Cerebellar cortex (tissue), 1 donor: ENCODE measurements around the gene LIPE.
A peak's percentile ranks its signal among the peaks of the same experiment; 100 is the strongest.

Source experiments
- DNase-seq: peaks from one replicate; pipeline ENCODE4 v3.0.0-alpha.2; 2015; ENCODE audit warnings: low spot score

The LIPE gene

DNA sequence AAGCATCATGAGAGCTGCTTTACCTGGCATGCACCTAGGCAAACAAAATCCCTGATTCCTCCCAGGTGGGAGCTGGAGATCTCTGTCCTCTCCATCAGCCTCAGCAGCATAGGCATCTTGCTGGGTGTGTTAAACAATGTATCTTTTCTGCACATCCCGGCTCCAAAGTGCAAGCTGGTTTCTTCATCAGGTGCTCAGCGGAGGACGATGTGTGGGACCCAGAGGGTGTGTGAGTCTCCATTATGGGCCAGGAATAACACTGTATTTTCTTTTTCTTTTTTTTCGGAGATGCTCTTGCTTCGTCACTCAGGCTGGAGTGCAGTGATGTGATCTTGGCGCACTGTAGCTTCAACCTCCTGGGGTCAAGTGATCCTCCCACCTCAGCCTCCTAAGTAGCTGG, 47.0 kb downstream of the LIPE start:
- DNase-seq = no peak

DNA sequence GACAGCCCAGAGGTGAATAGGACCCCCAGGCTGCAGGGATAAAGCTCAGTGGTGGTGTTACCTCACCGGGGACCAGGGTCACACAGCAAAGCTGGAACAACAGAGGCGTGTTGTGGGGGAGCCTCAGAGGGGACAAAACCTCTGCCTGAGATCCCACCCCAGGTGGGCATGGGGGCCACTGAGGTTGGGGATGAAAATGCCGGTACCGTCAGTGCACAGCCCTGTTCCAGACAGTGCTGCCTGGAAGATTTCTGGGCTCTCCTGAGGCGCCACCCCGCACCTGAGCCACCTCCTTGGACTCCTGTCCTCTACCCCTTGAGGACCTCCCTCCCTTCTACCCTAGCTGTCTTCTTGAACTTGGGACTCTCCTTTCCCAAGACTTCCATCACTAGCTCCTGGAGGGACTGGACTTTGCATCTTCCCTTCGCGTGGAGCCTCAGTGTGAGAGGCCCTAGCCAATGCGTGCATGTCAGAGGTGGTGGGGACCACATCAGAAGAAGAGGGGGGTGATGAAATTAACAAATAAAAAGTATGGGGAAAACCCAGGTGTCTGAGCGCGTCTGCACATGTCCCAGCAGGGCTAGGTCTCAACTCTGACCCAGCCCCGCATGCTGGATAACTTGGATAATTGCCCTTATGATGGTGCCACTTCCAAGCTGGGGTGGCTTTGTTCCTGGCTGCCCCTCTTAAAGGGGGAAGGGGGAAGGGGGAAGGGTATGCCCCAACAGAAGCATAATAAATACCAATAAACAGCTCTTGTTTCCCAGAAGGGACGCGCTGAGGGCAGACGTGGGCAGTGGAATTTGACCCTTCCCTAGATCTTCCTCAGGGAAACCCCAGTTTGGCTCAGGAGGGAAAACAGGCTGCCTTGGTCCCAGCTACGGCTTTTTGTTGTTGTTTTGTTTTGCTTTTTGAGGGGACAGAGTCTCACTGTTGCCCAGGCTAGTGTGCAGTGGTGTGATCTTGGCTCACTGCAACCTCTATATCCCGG, 48.7 kb downstream of the LIPE start:
- DNase-seq = no peak

DNA sequence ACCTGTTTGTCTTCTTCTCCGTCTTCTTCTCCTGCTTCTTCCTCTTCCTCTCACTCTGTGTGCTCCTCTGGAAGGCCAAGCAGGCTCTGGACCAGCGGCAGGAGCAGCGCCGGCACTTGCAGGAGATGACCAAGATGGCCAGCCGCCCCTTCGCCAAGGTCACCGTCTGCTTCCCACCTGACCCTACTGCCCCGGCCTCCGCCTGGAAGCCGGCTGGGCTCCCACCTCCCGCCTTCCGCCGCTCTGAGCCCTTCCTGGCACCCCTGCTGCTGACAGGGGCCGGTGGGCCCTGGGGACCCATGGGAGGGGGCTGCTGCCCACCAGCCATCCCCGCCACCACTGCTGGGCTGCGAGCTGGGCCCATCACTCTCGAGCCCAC, 51.0 kb downstream of the LIPE start:
- DNase-seq = no peak

DNA sequence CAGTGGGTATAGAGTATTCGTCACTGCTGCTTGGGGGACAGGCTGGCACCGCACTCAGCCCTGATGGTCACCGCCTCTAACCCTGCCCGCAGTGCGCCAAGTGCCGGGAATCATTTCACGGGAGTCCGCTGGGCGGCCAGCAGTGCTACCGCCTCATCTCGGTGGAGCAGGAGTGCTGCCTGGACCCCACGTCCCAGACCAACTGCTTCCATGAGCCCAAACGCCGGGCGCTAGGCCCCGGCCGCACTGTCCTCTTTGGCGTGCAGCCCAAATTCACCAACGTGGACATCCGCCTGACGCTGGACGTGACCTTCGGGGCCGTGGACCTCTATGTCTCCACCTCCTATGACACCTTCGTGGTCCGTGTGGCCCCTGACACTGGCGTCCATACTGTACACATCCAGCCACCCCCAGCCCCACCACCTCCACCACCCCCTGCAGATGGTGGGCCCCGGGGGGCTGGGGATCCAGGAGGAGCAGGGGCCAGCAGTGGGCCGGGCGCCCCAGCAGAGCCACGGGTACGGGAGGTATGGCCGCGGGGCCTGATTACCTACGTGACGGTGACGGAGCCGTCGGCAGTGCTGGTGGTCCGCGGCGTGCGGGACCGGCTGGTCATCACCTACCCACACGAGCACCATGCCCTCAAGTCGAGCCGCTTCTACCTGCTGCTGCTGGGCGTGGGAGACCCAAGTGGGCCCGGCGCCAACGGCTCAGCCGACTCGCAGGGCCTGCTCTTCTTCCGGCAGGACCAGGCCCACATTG, 51.6 kb downstream of the LIPE start:
- no peak for DNase-seq

DNA sequence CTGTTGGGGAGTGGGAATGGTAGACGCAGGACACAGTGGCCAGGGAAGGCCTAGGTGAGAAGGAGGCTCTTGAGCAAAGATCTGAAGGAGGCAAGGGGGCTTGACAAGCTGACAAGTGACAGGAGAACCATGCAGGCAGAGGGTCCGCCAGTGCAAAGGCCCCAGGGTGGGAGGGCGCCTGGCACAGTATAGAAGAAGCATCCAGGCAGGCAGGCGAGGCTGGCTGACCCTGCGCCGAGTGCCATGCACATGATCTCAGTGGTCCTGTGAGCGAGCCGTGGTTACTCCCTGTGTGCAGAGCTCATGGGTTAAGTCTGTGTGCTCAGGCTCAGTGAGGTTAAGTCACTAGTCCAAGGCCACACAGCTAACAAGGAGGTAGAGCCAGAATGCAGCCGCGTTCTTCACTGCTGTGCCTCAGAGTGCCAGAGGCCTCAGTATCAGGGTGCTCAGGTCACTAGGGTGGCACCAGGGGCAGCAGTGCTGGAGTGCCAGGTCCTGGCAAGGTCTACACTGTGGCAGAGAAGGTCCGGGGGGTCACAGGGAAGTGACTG, 52.3 kb downstream of the LIPE start:
- DNase-seq = no peak

DNA sequence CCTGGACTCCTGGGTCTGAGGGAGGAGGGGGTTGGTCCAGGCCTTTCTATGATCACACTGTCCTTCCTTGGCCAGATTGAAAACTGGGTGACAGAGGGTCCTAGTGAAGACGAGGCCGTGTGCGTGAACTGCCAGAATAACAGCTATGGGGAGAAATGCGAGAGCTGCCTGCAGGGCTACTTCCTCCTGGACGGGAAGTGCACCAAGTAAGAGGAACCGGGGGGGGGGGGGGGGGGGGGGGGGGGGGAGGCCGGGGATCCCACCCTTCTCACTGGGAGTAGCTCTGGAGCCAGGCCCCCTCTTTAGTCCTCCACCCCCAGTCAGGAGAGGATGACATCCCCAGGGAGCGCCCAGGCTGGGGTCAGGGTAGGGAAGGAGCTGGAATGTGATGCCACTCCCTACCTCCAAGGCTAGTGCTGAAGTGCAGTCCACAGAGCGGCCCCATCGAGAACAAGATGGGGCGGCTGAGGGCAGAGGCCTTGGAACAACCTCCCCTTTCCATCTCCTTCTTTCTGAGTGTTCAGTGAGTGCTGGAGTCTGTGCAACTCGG, 56.5 kb downstream of the LIPE start:
- DNase-seq = no peak

DNA sequence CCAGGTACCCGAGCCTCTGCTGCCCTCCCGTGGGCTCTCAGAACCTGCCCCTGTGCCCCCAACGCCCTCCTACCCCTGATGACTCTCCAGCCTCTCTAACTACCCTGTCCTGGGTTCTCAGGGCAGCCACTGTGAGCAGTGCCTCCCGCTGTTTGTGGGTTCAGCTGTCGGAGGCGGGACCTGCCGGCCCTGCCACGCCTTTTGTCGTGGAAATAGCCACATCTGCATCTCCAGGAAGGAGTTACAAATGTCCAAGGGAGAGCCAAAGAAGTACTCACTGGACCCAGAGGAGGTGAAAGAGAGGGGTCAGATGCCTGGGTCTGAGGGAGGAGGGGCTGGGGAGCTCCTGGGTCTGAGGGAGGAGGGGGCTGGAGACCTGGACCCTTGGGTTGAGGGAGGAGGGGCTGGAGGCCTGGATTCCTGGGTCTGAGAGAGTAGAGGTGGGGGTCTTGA, 57.1 kb downstream of the LIPE start:
- DNase-seq = no peak

DNA sequence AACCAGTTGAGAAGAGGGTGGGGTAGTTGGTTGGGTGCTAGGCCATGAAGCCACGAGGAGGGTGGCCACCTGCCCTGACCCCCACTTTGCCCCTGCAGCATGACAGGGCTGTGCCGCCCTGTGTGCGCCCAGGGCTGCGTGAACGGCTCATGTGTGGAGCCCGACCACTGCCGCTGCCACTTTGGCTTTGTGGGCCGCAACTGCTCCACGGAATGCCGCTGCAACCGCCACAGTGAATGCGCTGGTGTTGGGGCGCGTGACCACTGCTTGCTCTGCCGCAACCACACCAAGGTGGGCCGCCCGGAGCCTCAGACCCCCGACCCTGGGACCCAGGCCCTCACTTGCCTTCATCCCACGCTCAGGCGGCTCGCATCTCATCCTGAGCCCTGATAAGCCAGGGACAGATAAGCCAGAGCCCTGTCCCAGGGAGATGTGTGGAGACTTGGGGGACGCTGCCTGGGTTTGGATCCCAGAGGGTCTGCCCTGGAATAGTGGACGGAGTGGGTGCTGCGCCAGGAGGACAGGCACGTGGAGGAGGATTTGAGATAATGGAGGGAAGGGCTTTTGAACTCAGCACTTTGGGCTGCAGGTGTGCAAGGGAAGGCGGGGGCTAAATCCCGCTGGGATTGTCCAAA, 57.6 kb downstream of the LIPE start:
- no peak for DNase-seq

DNA sequence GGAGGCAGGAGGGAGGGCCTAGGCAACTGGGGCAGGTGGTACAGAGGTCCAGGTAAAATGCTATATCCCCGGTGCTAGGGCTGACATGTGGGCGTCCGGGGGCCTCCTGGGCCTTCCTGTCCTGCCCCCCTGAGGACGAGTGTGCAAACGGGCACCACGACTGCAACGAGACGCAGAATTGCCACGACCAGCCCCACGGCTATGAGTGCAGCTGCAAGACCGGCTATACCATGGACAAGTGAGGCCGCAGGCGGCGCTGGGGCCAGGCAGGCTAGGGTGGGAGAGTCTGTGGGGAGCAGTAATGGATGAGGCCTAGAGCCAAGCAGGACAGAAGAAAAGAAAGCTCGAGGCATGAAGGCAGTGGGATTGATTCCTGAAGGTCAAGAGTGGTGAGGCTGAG, 58.4 kb downstream of the LIPE start:
- no peak for DNase-seq

DNA sequence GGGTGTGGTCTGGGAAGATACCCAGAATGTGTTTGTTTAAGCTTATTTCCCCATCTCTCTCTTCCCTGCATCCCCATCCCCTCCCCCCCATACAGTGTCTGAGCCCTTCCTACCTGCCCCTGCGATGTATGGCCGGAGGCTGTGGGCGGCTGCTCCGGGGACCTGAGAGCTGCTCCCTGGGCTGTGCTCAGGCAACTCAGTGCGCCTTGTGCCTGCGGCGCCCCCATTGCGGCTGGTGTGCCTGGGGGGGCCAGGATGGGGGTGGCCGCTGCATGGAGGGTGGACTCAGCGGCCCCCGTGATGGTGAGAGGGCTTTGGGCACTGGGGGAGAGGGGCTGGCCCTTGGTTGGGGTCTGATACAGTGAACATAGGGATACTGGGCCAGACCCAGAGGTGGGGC, 58.8 kb downstream of the LIPE start:
- DNase-seq = no peak

DNA sequence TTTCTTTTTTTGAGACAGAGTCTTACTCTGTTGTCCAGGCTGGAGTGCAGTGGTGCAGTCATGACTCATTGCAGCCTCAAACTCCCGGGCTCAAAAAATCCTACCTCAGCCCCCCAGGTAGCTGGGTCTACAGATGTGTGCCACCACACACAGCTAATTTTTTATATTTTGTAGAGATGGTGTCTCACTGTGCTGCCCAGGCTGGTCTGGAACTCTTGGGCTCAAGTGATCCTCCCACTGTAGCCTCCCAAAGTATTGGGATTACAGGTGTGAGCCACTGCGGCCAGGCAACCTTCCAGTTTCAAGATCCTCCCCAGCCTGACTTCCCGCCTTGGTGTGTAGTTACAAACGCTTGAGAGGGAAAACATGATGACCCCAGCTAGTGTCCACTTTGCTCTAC, 59.3 kb downstream of the LIPE start:
- DNase-seq = no peak

DNA sequence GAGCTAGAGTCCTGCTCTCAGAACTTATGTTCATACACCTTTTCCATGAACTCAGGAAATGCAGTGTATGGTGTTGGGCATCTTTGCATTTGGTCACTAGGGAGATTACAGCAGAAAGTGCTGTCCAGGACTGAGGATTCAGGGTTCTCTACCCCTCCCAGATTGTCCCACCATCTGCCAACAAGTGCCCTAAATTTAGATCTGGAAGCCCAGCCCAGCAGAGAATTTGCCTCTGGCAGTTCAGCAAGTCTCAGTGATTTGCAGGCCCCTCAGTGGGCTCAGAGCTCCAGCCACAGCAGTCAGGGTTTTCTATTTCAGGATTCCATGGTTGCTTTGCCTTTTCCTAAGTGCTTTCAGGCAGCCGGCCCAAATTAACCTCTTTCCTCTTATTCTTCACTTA, 60.5 kb downstream of the LIPE start:
- peak; percentile 91 for DNase-seq

DNA sequence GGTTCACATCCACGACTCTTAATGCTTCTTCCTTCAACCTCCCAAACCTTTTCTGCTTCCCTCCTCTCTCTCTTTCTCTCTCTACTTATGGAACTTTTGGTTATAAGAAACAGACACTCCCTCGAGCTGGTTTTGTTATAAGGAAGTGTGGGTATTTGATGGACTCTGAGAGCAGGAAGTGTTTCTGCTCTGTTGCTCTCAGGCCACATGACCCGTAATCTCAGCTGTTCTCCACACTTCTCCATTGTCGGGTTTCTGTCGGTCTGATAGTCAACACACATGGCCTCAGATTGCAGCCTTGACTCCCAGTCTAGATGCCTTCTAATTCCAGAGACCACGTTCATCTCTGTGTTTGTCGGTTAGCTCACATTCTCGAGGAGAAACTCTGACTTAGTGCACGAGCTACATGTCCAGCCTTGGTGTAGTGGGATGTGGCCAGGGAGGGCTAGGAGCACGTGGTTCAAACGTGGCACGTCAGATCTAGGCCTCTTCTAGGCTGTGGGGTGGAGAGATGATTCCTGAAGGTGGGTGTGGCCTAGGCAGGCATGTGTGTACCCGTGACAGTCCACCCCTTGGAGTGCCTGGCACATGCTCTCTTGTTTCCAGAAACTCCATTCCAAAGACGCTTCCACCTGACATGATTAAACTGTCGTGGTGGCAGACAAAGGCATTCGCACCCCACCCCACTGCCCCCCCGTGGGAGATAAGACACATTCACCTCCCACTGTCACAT, 63.4 kb downstream of the LIPE start:
- no peak for DNase-seq

DNA sequence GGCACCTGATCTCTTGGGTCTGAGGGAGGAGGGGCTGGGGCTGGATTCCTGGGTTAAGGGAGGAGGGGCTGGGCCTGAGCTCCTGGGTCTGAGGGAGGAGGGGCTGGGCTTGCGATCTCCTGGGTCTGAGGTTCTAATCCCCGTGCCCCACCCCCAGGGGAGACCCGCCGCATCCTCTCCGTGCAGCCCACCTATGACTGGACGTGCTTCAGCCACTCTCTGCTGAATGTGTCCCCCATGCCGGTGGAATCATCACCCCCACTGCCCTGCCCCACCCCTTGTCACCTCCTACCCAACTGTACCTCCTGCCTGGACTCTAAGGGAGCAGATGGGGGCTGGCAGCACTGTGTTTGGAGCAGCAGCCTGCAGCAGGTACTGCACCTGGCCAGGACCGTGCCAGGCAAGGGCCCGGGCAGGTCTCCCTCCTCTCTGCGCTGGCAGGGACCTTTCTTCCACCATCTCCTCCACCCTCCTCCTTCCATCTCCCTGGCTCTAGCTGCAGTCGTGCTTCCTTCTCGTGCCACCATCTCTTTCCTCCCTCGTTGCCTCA, 64.2 kb downstream of the LIPE start:
- DNase-seq = no peak

DNA sequence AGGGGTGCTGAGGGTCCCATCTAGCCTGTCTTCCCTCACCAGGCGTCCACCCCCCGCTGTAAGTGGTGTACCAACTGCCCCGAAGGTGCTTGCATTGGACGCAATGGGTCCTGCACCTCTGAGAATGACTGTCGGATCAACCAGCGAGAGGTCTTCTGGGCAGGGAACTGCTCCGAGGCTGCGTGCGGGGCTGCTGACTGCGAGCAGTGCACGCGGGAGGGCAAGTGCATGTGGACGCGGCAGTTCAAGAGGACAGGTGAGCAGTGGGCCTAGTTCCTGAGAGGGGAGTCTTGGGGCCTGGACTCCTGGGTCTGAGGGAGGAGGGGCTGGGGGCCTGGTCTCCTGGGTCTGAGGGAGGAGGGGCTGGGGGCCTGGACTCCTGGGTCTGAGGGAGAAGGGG, 64.8 kb downstream of the LIPE start:
- no peak for DNase-seq

DNA sequence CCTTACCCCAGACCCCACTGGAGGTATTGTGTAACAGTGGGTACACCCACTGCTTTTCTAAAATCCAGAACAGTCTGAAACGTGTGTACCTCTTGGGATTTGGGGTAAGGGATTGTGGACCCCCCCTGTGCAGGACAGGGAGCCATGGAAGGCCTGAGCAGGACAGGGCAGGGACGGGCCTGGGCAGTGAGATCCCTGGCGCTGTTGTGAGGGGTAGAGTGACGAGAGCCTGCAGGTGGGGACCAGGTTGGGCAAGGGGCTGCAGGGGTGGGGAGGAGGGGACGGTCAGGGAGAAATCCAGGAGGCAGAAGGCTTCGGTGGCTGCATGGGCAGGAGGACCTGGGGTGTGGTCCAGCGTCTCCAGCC, 65.7 kb downstream of the LIPE start:
- no peak for DNase-seq

DNA sequence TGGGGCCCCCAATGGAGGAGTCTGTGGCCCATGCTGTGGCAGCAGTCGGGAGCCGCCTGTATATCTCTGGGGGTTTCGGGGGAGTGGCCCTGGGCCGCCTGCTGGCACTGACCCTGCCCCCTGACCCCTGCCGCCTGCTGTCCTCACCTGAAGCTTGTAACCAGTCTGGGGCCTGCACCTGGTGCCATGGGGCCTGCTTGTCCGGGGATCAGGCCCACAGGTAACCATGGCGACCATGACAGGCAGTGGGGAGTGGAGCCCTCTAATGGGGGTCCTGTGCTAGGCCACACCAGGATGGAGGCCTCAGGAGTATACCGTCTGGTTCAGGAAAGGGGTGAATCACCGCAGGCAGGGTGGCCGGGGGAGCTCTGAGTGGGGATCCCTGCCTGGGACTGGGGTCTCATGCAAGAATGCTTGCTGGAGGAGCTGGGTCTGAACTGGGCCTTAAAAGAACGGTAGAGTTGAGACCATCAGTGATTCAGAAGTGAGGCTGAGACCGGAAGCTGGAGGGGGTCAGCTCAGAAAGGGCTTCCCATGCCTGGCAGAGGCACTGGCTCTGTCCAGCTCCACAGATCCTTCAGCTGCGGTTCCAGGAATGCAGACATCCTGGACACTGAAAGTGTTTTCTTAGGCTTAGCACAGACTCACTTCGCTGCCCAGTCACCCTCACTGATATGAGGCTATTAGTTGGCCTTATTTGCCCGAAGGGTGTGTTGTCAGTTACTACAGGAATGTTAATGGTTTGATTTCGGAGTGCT, 66.2 kb downstream of the LIPE start:
- no peak for DNase-seq

DNA sequence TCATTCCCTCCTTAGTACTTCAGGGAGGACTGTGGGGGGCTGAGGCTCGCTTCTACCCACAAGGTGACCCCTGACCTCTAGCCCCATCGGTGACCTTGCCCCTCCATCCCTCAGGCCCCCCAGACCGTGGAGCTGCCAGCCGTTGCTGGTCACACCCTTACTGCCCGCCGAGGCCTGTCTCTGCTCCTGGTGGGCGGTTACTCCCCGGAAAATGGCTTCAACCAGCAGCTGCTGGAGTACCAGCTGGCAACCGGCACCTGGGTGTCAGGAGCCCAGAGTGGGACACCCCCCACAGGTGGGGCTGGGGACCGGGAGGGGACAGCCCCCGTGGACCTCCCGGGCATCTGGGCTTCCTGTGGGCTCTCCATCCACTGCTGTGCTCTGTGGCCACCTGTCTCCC, 69.9 kb downstream of the LIPE start:
- no peak for DNase-seq

DNA sequence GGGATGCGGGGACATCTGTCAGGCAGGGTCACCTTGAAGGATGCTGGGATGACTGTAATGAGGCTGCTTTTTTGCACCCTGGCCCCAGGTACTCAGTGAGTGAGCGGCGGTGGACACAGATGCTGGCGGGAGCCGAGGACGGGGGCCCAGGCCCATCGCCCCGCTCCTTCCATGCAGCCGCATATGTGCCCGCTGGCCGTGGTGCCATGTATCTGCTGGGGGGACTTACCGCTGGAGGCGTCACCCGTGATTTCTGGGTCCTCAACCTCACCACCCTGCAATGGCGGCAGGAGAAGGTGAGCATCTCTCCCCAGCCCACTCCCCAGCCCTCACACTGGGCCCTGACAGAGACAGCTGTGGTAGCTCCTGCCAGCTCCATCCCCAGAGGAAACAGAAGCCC, 70.5 kb downstream of the LIPE start:
- DNase-seq = no peak

DNA sequence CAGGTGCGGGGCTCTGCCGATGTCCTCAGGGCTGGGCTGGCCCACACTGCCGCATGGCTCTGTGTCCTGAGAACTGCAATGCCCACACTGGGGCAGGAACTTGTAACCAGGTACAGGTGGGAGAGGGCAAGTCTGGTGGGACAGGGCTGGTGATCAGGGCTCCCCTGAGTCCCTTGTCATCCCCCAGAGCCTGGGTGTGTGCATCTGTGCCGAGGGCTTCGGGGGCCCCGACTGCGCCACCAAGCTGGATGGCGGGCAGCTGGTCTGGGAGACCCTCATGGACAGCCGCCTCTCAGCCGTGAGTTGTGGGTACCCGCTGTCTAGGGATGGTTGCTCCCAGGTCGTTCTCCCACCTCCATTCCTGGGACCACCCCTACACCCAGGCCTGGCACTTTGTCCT, 71.3 kb downstream of the LIPE start:
- DNase-seq = no peak
